Measurements from ENCODE around the gene PER3. TPM values are rescaled to one million over a fixed set of nuclear protein-coding genes. Genes with fewer than 3 reads are reported as not detected.

PER3 gene
- total and polyA plus RNA-seq, 2 of the 13 experiments (the other 11 are each of a cell fraction or from before 2014, with no cell fraction given) = 3.0 to 6.0 TPM

GRCh38 chr1:7805460-7805859, 21.4 kb downstream of the PER3 start:
- Histone ChIP-seq H3K27me3 (ENCODE audit: control insufficient read depth in 1 of 2, insufficient read depth in 2 of 2, low read length in 2 of 2) (no peaks in the 10 kb centered on the region), H3K9ac (ENCODE audit: insufficient read depth, low read depth, low read length) (no peak overlapping the region), H3K9me3 (ENCODE audit: low read length) (no peaks in the 10 kb centered on the region), H3K27ac (ENCODE audit: extremely low read length, insufficient read depth, low read length) (no peak overlapping the region), H3K79me2 (ENCODE audit: insufficient read depth, low read length) (no peaks in the 10 kb centered on the region), H2AFZ (ENCODE audit: low read length) (no peak overlapping the region), H3K4me1 (ENCODE audit: insufficient read depth, low read length) (no peaks in the 10 kb centered on the region), H3K4me3 (replicated peaks in 1 of 3; ENCODE audit: insufficient read depth in 1 of 3, low read depth in 2 of 3, low read length in 3 of 3) (no peak overlapping the region), H4K20me1 (ENCODE audit: insufficient read depth, low read length) (no peaks in the 10 kb centered on the region), H3K36me3 (replicated peaks in 1 of 2; ENCODE audit: control insufficient read depth in 1 of 2, insufficient read depth in 2 of 2, low read length in 2 of 2) (peaks cover 2 to 13% of the 10 kb centered on the region in 2 experiments; a peak in 3 of 5 replicates), H3K4me2 (ENCODE audit: low read depth, low read length) (no peak overlapping the region)
- ChIA-PET POLR2A (no interaction called here), CTCF (ENCODE audit: low intra/inter-chr PET ratio, low total read pairs) (no interaction called here)
- intact Hi-C loops (cut with micrococcal nuclease; ENCODE audit: unreplicated experiment) = no loop called here
- WGBS (ENCODE audit: low lambda C conversion rate) = 92% methylated on average over 9 of the region's 9 CpGs
- DNase-seq (ENCODE audit: low spot score) = no peak
- FAIRE-seq = no peak
- in situ Hi-C loops (cut with HindIII; ENCODE audit: extremely low pct_ligation_motif_present, low pct_unique_long_range_greater_than_20kb) = loop anchor here (5.0 kb wide), 1 partner anchor 97 kb away; no protein-coding TSS in a partner anchor
- TF ChIP-seq TMF1 (CRISPR knock-in tag; IDR thresholded peaks at IDR 0.05; ENCODE audit: low read depth) = no peak
- no peak for TF ChIP-seq ZNF569 (CRISPR knock-in tag; IDR thresholded peaks at IDR 0.05; ENCODE audit: borderline replicate concordance)
- TF ChIP-seq ZNF235 (CRISPR knock-in tag; IDR thresholded peaks at IDR 0.05; ENCODE audit: borderline replicate concordance) = no peak
- TF ChIP-seq ZNF275 (CRISPR knock-in tag; IDR thresholded peaks at IDR 0.05; ENCODE audit: borderline replicate concordance) = no peak
- no peak for TF ChIP-seq ZNF253 (CRISPR knock-in tag; IDR thresholded peaks at IDR 0.05; ENCODE audit: borderline replicate concordance)
- TF ChIP-seq ZFP82 (CRISPR knock-in tag; IDR thresholded peaks at IDR 0.05; ENCODE audit: borderline replicate concordance) = no peak
- no peak for TF ChIP-seq SIN3B (IDR thresholded peaks at IDR 0.05; ENCODE audit: low read length)
- TF ChIP-seq TRIM24 (CRISPR knock-in tag; IDR thresholded peaks at IDR 0.05) = no peak
- no peak for TF ChIP-seq BCL6 (CRISPR knock-in tag; IDR thresholded peaks at IDR 0.05)
- no peak for ATAC-seq
- BruUV-seq (replicated peaks) = no TSS peak
